Measurements from ENCODE around the gene ELAPOR1. TPM values are rescaled to one million over a fixed set of nuclear protein-coding genes. Genes with fewer than 3 reads are reported as not detected.

Gene ELAPOR1
- total RNA-seq, 1 experiment from 2014 or later, result 0.75 TPM

DNA sequence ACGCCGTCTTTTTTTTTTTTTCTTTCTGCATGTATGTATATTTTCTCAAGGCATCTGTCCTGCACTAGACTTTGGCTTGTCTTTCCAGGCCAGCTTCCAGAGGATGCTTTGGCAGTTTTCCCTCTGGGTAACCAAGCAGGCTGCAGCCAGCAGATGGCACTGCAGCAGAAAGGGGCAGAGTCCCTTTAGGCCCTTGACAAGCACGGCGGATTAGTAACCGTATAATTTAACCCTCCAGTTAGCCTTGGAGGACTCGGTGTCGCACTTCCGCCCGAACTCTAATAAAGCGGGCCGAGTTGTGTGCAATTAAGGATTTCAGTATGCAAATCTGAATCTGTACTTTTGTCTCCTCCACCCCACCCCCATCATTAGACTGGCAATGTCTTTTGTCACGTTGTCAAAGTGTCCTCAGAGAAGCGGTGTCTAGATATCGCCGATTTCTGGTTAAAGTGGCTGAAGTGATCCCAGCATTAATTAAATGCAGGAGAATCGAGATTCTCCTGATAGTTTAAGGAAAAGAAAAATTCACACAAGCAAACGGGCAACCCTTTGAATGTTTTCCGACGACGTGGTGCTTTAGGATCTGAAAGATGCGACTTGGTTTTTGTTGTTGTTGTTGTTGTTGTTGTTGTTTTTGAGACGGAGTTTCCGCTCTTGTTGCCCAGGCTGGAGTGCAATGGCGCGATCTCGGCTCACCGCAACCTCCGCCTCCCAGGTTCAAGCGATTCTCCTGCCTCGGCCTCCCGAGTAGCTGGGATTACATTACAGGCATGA lies 24.5 kb upstream of the ELAPOR1 start:
- ChIA-PET POLR2A (interaction anchor here (0.6 to 1.8 kb wide), 4 partner anchors 11 to 124 kb away, joined by 4 to 12 read pairs (median 8); partner anchors contain the start of genes SARS1, TAF13 and WDR47), CTCF (interaction anchor here (0.6 to 3.5 kb wide), 4 partner anchors 11 to 48 kb away, joined by 3 to 13 read pairs (median 8); partner anchors contain the start of genes TAF13 and WDR47)
- Mint-ChIP-seq H3K4me3 (ENCODE audit: unreplicated experiment) (peak overlapping the region; percentile 96), H3K27ac (ENCODE audit: unreplicated experiment) (peak overlapping the region; percentile 94), H3K4me1 (ENCODE audit: low read depth, unreplicated experiment) (peaks cover 6% of the 10 kb centered on the region), H3K27me3 (ENCODE audit: insufficient read depth, unreplicated experiment) (no peaks in the 10 kb centered on the region), H3K36me3 (ENCODE audit: insufficient read depth, unreplicated experiment) (peaks cover 6% of the 10 kb centered on the region), H3K9me3 (ENCODE audit: unreplicated experiment) (no peaks in the 10 kb centered on the region)
- Histone ChIP-seq H3K27me3 (replicated peaks; ENCODE audit: control insufficient read depth, insufficient read depth, low read length) (no peaks in the 10 kb centered on the region), H3K9me3 (no peaks in the 10 kb centered on the region), H3K4me3 (ENCODE audit: low read depth, low read length) (peak overlapping the region; percentile 48), H3K36me3 (ENCODE audit: control insufficient read depth, insufficient read depth, low read length) (no peaks in the 10 kb centered on the region), H3K4me1 (no peaks in the 10 kb centered on the region)
- TF ChIP-seq, protein P1, sequence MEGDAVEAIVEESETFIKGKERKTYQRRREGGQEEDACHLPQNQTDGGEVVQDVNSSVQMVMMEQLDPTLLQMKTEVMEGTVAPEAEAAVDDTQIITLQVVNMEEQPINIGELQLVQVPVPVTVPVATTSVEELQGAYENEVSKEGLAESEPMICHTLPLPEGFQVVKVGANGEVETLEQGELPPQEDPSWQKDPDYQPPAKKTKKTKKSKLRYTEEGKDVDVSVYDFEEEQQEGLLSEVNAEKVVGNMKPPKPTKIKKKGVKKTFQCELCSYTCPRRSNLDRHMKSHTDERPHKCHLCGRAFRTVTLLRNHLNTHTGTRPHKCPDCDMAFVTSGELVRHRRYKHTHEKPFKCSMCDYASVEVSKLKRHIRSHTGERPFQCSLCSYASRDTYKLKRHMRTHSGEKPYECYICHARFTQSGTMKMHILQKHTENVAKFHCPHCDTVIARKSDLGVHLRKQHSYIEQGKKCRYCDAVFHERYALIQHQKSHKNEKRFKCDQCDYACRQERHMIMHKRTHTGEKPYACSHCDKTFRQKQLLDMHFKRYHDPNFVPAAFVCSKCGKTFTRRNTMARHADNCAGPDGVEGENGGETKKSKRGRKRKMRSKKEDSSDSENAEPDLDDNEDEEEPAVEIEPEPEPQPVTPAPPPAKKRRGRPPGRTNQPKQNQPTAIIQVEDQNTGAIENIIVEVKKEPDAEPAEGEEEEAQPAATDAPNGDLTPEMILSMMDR (IDR thresholded peaks at IDR 0.05; ENCODE audit: insufficient read depth in 1 of 2, low read depth in 1 of 2, low read length in 1 of 2, severe bottlenecking in 1 of 2, unreplicated experiment in 1 of 2), result peak; percentile 50 to 85
- peak; percentile 80 to 84 for DNase-seq
- intact Hi-C loops (cut with micrococcal nuclease; ENCODE audit: unreplicated experiment), result loop anchor here (1.0 to 10.0 kb wide), 4 partner anchors 23 to 308 kb away; partner anchors contain the start of gene SORT1
- BruUV-seq (replicated peaks), result no TSS peak

DNA sequence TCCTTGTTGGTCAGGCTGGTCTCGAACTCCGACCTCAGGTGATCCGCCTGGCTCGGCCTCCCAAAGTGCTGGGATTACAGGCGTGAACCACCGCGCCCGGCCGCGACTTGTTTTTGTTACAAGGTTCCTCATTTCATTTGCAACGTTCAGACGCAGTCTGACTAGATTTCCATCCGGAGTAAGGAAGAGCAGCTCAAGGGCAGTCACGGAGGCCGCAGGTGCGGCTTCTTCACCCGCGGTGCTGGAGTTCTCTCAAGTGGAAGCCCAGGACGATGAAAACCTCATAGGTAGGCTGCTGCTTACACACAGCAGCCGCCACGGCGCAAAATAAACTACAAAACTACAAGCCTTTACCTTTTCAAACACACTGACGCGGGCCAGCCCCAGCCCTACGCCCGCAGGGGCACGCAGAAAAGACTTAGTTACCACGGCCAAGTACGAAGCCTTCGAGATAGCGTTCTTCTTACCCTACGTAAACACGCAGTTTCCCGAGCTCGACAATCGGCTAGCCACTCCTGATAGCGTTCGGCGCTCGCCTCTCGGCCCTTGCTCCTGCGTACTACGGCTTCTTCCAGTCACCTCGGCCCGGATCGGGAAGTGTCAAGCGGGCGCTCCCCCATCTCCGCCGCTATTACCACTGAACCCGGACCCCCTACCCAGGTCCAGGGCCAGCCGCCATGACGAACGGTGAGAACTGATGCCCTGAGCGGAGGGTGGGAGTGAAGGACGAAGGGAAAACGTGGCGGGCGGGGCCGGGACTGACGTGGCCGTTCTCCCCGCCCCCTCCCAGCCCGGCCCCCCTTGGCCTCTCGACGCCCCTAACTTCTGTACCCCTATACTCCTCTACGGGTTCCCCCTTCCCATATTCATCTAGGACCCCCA lies 23.5 kb upstream of the ELAPOR1 start, which contains the start of gene TMEM167B:
Gene TMEM167B (plus strand): TSS at position 569 of the 882 bp plus-strand sequence. CDS start 109 bp downstream, at position 678.
- peak within 1 kb of the TSS; percentile 94 for H3K27ac Mint-ChIP-seq (ENCODE audit: unreplicated experiment)
- intact Hi-C loops (cut with micrococcal nuclease; ENCODE audit: unreplicated experiment), result loop anchor here (1.0 to 10.0 kb wide), 3 partner anchors 10 to 307 kb away; partner anchors contain the start of gene SORT1
- CTCF ChIA-PET, result interaction anchor here (3.5 kb wide), 1 partner anchor 10 kb away, joined by 13 read pairs; no protein-coding TSS in a partner anchor

More for the DNA sequence above, 23.5 kb upstream of the ELAPOR1 start, which contains the start of gene TMEM167B:
- Mint-ChIP-seq H3K27me3 (ENCODE audit: insufficient read depth, unreplicated experiment) (no peaks in the 10 kb centered on the region), H3K4me3 (ENCODE audit: unreplicated experiment) (peak within 1 kb of the TSS; percentile 96), H3K9me3 (ENCODE audit: unreplicated experiment) (no peaks in the 10 kb centered on the region), H3K4me1 (ENCODE audit: low read depth, unreplicated experiment) (peaks cover 6% of the 10 kb centered on the region), H3K36me3 (ENCODE audit: insufficient read depth, unreplicated experiment) (peaks cover 6% of the 10 kb centered on the region)
- POLR2A ChIA-PET, result interaction anchor here (0.5 to 1.8 kb wide), 5 partner anchors 10 to 164 kb away, joined by 3 to 12 read pairs (median 4); partner anchors contain the start of genes SARS1, TAF13 and WDR47
- Histone ChIP-seq H3K4me1 (no peaks in the 10 kb centered on the region), H3K4me3 (ENCODE audit: low read depth, low read length) (peak within 1 kb of the TSS; percentile 48), H3K9me3 (no peaks in the 10 kb centered on the region), H3K36me3 (ENCODE audit: control insufficient read depth, insufficient read depth, low read length) (no peaks in the 10 kb centered on the region), H3K27me3 (replicated peaks; ENCODE audit: control insufficient read depth, insufficient read depth, low read length) (no peaks in the 10 kb centered on the region)
- TF ChIP-seq, protein P1 (IDR thresholded peaks at IDR 0.05; ENCODE audit: insufficient read depth in 1 of 2, low read depth in 1 of 2, low read length in 1 of 2, severe bottlenecking in 1 of 2, unreplicated experiment in 1 of 2), result no peak
- peak; percentile 85 to 92 for DNase-seq
- TSS peak; percentile 74 for BruUV-seq (replicated peaks)
